ENCODE results near the gene EVA1B. TPM values are rescaled to one million over a fixed set of nuclear protein-coding genes. Genes with fewer than 3 reads are reported as not detected.

Gene EVA1B
- total and polyA plus RNA-seq, 10 of the 15 experiments (the other 5 are each of a cell fraction or from before 2014, with no cell fraction given), result 0.15 to 6.4 (median 3.0) TPM; not detected in 2

DNA sequence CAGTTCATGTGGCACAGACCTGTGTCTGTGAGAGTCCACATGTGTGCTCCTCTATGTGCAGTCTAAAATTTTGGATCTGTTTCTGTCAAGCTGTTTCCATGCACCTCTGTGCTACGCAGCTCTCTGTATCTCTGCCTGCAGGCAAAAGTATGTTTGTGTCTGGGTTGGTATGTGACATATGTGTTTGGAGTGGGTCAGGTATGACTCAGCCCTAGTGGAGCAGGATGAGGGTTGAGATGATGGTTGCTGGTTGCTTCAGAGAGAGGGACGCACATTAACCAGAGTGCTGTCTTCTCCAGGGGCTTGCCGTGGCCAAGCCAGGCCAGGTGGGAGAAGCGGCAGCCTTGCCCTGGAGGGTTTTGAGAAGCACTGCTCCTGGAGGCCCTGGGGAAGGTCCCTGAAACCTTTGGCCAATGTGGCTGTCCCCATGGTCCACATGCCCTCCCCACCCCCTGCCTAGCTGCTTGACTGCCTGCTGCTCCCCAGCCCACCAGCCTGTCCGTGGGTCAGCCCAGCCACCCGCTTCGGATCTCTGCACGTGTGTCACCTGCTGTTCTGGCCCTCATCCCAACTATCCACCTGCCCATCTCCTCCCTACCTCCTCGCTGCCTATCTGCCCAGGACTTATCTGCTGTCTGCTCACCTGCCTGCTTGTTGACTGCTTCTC, 4.1 kb upstream of the EVA1B start:
- ChIA-PET RAD21 (ENCODE audit: unreplicated experiment) (no interaction called here), CTCF (no interaction called here), SMC1A (ENCODE audit: uncharacterized antibody, unreplicated experiment) (no interaction called here), POLR2A (no interaction called here)
- intact Hi-C loops (cut with micrococcal nuclease; ENCODE audit: unreplicated experiment) (no loop called here), in situ Hi-C loops (cut with MboI) (no loop called here)
- no peak overlapping the region for H3K27ac ChIP-seq (ENCODE audit: control insufficient read depth, insufficient read depth)
- BruUV-seq (replicated peaks), result no TSS peak
- peaks cover 9% of the 10 kb centered on the region for H3K4me1 ChIP-seq (ENCODE audit: control insufficient read depth, insufficient read depth, low read length)
- H3K9me3 ChIP-seq (replicated peaks; ENCODE audit: control insufficient read depth, insufficient read depth, low read length), result no peaks in the 10 kb centered on the region
- no peak for DNase-seq (ENCODE audit: low read depth, low spot score)
- H2AFZ ChIP-seq (ENCODE audit: control insufficient read depth, low read depth, low read length), result no peak overlapping the region
- H4K20me1 ChIP-seq (ENCODE audit: control insufficient read depth, insufficient read depth), result no peaks in the 10 kb centered on the region
- H3K9ac ChIP-seq (ENCODE audit: control insufficient read depth, insufficient read depth, low read length), result no peak overlapping the region
- H3K79me2 ChIP-seq (ENCODE audit: control insufficient read depth, insufficient read depth, low read length), result no peaks in the 10 kb centered on the region
- WGBS (ENCODE audit: insufficient coverage, insufficient replicate concordance, low lambda C conversion rate, missing lambda C conversion rate), result 62% methylated on average over 9 of the region's 9 CpGs
- H3K27me3 ChIP-seq (replicated peaks in 1 of 2; ENCODE audit: control insufficient read depth in 2 of 2, insufficient read depth in 2 of 2, low read length in 1 of 2), result no peaks in the 10 kb centered on the region
- H3K4me2 ChIP-seq (ENCODE audit: control insufficient read depth, insufficient read depth), result no peak overlapping the region
- H3K4me3 ChIP-seq, result no peak overlapping the region
- no peaks in the 10 kb centered on the region for H3K36me3 ChIP-seq (ENCODE audit: control insufficient read depth in 2 of 2, insufficient read depth in 2 of 2, low read length in 1 of 2)
- no peak for FAIRE-seq
- TF ChIP-seq, protein P1, sequence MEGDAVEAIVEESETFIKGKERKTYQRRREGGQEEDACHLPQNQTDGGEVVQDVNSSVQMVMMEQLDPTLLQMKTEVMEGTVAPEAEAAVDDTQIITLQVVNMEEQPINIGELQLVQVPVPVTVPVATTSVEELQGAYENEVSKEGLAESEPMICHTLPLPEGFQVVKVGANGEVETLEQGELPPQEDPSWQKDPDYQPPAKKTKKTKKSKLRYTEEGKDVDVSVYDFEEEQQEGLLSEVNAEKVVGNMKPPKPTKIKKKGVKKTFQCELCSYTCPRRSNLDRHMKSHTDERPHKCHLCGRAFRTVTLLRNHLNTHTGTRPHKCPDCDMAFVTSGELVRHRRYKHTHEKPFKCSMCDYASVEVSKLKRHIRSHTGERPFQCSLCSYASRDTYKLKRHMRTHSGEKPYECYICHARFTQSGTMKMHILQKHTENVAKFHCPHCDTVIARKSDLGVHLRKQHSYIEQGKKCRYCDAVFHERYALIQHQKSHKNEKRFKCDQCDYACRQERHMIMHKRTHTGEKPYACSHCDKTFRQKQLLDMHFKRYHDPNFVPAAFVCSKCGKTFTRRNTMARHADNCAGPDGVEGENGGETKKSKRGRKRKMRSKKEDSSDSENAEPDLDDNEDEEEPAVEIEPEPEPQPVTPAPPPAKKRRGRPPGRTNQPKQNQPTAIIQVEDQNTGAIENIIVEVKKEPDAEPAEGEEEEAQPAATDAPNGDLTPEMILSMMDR (IDR thresholded peaks at IDR 0.05 in 2 of 3, conservative IDR thresholded peaks at IDR 0.05 in 1 of 3; ENCODE audit: control insufficient read depth in 2 of 3, extremely low read depth in 1 of 3, insufficient read depth in 1 of 3, low read depth in 3 of 3, low read length in 3 of 3), result no peak
- TF ChIP-seq RAD51 (IDR thresholded peaks at IDR 0.05) (no peak), EED (IDR thresholded peaks at IDR 0.05; ENCODE audit: low read depth) (no peak), CEBPB (IDR thresholded peaks at IDR 0.05; ENCODE audit: borderline replicate concordance in 1 of 2, low read depth in 2 of 2, low read length in 2 of 2) (no peak), POLR2A (IDR thresholded peaks at IDR 0.05; ENCODE audit: low read depth, low read length) (no peak), ZZZ3 (IDR thresholded peaks at IDR 0.05; ENCODE audit: control insufficient read depth, insufficient read length, low read depth) (no peak), WRNIP1 (IDR thresholded peaks at IDR 0.05; ENCODE audit: borderline replicate concordance, low read depth, low read length) (no peak), CREM (IDR thresholded peaks at IDR 0.05; ENCODE audit: low read depth) (no peak), MYC (IDR thresholded peaks at IDR 0.05; ENCODE audit: insufficient read depth, insufficient read length, insufficient replicate concordance, low read length, severe bottlenecking) (no peak), TBL1XR1 (IDR thresholded peaks at IDR 0.05; ENCODE audit: low read depth, low read length) (no peak), ZSCAN29 (IDR thresholded peaks at IDR 0.05) (no peak)
- ATAC-seq, result no peak

All from GM12878 (cell line).